ENCODE data around the gene AKIRIN2. TPM values are rescaled to one million over a fixed set of nuclear protein-coding genes. Genes with fewer than 3 reads are reported as not detected.
A peak's percentile ranks its signal among the peaks of the same experiment; 100 is the strongest.

AKIRIN2 gene
- total and polyA plus RNA-seq, 9 of the 15 experiments (the other 6 are each of a cell fraction or from before 2014, with no cell fraction given): 5.8 to 63.9 (median 28.1) TPM

- TF ChIP-seq ZNF592 (IDR thresholded peaks at IDR 0.05) (peak; percentile 84), SAFB (IDR thresholded peaks at IDR 0.05; ENCODE audit: borderline replicate concordance, low read depth, low read length) (no peak), ATF1 (CRISPR knock-in tag; IDR thresholded peaks at IDR 0.05) (no peak), ATF1 (tag; IDR thresholded peaks at IDR 0.05) (peak; percentile 79), CXXC5 (CRISPR knock-in tag; IDR thresholded peaks at IDR 0.05) (peak; percentile 87), ARNT (IDR thresholded peaks at IDR 0.05) (no peak), ZNF444 (CRISPR knock-in tag; IDR thresholded peaks at IDR 0.05) (no peak), CLOCK (CRISPR knock-in tag; IDR thresholded peaks at IDR 0.05; ENCODE audit: borderline replicate concordance) (no peak), FOXK1 (CRISPR knock-in tag; IDR thresholded peaks at IDR 0.05; ENCODE audit: borderline replicate concordance) (no peak), ZNF780A (CRISPR knock-in tag; IDR thresholded peaks at IDR 0.05) (no peak), MEF2D (tag; conservative IDR thresholded peaks at IDR 0.05; ENCODE audit: low read depth) (peak; percentile 33; the same call in 1 of the 2 replicates), SRSF9 (IDR thresholded peaks at IDR 0.05; ENCODE audit: borderline replicate concordance, low read depth, low read length) (no peak), DNMT1 (IDR thresholded peaks at IDR 0.05) (no peak), GATAD2A (IDR thresholded peaks at IDR 0.05) (0 out of 2 replicates have a peak, but pooled peaks have one; percentile 62), MAFK (IDR thresholded peaks at IDR 0.05; ENCODE audit: low read length) (no peak), EP400 (IDR thresholded peaks at IDR 0.05) (peak; percentile 96), PTTG1 (tag; IDR thresholded peaks at IDR 0.05; ENCODE audit: low read depth) (no peak)
- TF ChIP-seq, protein P1, sequence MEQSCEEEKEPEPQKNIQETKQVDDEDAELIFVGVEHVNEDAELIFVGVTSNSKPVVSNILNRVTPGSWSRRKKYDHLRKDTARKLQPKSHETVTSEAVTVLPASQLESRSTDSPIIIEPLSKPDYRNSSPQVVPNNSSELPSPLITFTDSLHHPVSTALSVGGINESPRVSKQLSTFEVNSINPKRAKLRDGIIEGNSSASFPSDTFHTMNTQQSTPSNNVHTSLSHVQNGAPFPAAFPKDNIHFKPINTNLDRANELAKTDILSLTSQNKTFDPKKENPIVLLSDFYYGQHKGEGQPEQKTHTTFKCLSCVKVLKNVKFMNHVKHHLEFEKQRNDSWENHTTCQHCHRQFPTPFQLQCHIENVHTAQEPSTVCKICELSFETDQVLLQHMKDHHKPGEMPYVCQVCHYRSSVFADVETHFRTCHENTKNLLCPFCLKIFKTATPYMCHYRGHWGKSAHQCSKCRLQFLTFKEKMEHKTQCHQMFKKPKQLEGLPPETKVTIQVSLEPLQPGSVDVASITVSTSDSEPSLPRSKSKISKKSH (CRISPR knock-in tag; IDR thresholded peaks at IDR 0.05): no peak
- TF ChIP-seq, protein P2, sequence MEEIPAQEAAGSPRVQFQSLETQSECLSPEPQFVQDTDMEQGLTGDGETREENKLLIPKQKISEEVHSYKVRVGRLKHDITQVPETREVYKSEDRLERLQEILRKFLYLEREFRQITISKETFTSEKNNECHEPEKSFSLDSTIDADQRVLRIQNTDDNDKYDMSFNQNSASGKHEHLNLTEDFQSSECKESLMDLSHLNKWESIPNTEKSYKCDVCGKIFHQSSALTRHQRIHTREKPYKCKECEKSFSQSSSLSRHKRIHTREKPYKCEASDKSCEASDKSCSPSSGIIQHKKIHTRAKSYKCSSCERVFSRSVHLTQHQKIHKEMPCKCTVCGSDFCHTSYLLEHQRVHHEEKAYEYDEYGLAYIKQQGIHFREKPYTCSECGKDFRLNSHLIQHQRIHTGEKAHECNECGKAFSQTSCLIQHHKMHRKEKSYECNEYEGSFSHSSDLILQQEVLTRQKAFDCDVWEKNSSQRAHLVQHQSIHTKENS (CRISPR knock-in tag; IDR thresholded peaks at IDR 0.05): no peak
Observed at GRCh38 chr6:87701676-87702588, at the start of gene AKIRIN2 (continued).
